Measurements from ENCODE around the gene BBS10. TPM values are rescaled to one million over a fixed set of nuclear protein-coding genes. Genes with fewer than 3 reads are reported as not detected.

The BBS10 gene
- total and polyA plus RNA-seq, 12 donors, result 3.7 to 11.0 (median 8.3) TPM

DNA sequence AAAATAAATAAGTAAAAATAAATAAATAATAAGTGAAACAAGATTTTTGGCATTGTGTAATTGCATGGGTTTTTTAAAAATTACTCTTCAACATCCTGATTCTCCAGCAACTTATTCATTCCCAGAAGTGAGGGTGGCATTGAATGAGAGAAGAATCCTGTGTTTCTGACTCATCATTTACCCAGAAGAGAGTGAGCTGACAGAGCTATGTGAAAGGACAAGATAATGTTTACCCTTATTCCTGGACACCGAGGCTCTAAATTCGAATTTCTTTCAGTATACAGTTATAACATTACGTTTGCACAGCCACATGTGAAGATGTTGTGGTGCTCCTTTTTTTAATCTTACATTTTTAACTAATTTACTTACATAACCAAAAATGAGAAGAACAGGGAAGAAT is 36.4 kb downstream of the BBS10 start:
- no peaks in the 10 kb centered on the region for H3K4me1 ChIP-seq
- intact Hi-C loops (cut with DNase I), result no loop called here
- TF ChIP-seq, protein P1, sequence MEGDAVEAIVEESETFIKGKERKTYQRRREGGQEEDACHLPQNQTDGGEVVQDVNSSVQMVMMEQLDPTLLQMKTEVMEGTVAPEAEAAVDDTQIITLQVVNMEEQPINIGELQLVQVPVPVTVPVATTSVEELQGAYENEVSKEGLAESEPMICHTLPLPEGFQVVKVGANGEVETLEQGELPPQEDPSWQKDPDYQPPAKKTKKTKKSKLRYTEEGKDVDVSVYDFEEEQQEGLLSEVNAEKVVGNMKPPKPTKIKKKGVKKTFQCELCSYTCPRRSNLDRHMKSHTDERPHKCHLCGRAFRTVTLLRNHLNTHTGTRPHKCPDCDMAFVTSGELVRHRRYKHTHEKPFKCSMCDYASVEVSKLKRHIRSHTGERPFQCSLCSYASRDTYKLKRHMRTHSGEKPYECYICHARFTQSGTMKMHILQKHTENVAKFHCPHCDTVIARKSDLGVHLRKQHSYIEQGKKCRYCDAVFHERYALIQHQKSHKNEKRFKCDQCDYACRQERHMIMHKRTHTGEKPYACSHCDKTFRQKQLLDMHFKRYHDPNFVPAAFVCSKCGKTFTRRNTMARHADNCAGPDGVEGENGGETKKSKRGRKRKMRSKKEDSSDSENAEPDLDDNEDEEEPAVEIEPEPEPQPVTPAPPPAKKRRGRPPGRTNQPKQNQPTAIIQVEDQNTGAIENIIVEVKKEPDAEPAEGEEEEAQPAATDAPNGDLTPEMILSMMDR (IDR thresholded peaks at IDR 0.05), result no peak
- ATAC-seq (no peak), DNase-seq (no peak)
- H3K9me3 ChIP-seq, result no peaks in the 10 kb centered on the region
- no peak overlapping the region for H3K27ac ChIP-seq
- peaks cover 0 to 13% (median 0%) of the 10 kb centered on the region in 7 donors for H3K27me3 ChIP-seq
- H3K4me3 ChIP-seq, result no peak overlapping the region
- 83 to 95% methylated on average over 3 of the region's 3 CpGs for WGBS, 2 donors
- H3K36me3 ChIP-seq, result no peaks in the 10 kb centered on the region

DNA sequence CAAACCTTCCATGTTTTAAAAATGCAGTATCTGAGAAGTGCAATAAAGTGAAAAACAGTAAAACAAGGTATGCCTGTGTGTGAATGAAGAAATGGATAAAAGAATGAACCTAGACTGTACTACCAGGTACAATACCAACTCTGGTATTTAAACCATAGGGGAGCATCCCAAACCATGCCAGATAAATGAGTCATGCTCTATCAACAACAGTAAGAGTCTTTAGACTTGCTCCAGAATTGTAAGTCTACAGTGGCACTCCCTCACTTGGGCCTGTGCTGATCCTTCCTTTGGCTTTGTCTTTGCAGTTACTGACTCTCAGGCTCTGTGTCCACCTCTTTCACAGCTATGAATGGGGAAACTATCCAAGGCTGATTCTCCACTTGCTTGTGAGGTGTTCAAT is 38.1 kb downstream of the BBS10 start:
- Histone ChIP-seq H3K27me3 (peaks cover 0 to 13% (median 0%) of the 10 kb centered on the region in 7 donors), H3K9me3 (no peaks in the 10 kb centered on the region), H3K4me3 (no peak overlapping the region), H3K4me1 (no peaks in the 10 kb centered on the region), H3K36me3 (no peaks in the 10 kb centered on the region), H3K27ac (no peak overlapping the region)
- intact Hi-C loops (cut with DNase I), result no loop called here
- TF ChIP-seq, protein P1 (IDR thresholded peaks at IDR 0.05), result no peak
- DNase-seq (no peak), ATAC-seq (no peak)

DNA sequence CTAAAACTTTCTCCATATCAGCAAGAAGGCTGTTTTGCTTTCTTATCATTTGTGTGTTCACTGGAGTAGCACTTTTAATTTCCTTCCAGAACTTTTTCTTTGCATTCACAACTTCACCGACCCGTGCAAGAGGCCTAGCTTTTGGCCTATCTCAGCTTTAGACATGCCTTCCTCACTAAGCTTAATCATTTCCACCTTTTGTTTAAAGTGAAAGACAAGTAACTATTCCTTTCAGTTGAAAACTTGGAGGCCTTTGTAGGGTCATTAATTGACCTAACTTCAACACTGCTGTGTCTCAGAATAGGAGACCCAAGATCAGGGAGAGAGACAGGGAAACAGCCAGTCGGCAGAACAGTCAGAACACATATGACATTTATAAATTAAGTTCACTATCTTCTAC is 39.3 kb downstream of the BBS10 start:
- Histone ChIP-seq H3K9me3 (no peaks in the 10 kb centered on the region), H3K4me3 (no peak overlapping the region), H3K27ac (no peak overlapping the region), H3K4me1 (no peaks in the 10 kb centered on the region), H3K27me3 (peaks cover 0 to 13% (median 0%) of the 10 kb centered on the region in 7 donors), H3K36me3 (no peaks in the 10 kb centered on the region)
- ATAC-seq (no peak), DNase-seq (no peak)
- intact Hi-C loops (cut with DNase I), result no loop called here
- TF ChIP-seq, protein P1 (IDR thresholded peaks at IDR 0.05), result no peak
- 39 to 61% methylated on average over 3 of the region's 3 CpGs for WGBS, 2 donors

DNA sequence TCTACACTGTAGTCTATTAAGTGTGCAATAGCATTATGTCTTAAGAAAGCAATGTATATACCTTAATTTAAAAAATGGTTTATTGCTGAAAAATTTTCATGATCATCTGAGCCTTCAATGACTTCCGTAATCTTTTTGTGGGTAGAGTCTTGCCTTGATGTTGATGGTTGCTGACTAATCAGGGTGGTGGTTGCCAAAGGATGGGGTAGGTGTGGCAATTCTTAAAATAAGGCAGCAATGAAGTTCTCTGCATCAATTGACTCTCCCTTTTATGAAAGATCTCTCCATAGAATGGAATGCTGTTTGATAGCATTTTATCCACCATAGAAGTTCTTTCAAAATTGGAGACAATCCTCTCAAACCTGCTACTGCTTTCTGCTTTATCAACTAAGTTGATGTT is 41.1 kb downstream of the BBS10 start:
- no peaks in the 10 kb centered on the region for H3K4me1 ChIP-seq
- WGBS, 2 donors, result 97 to 100% methylated on average over 1 of the region's 1 CpG
- ATAC-seq, result no peak

More for the DNA sequence above, 41.1 kb downstream of the BBS10 start:
- TF ChIP-seq, protein P1 (IDR thresholded peaks at IDR 0.05), result no peak
- H3K4me3 ChIP-seq, result no peak overlapping the region
- no peaks in the 10 kb centered on the region for H3K36me3 ChIP-seq
- no peak overlapping the region for H3K27ac ChIP-seq
- intact Hi-C loops (cut with DNase I), result no loop called here
- no peak for DNase-seq
- peaks cover 0 to 8% (median 0%) of the 10 kb centered on the region in 7 donors for H3K27me3 ChIP-seq
- no peaks in the 10 kb centered on the region for H3K9me3 ChIP-seq

Measured in heart right ventricle (tissue), 16 donors.